Loucy (cell line): ENCODE data around the gene NOC2L.
"Not testable (repeated sequence)": the region's sequence is repeated elsewhere in the genome, so short reads cannot be mapped to it uniquely, and the experiment has no call there.

Experiments
- H2AFZ ChIP-seq: fragments of 200-600 bp; sonication (generic); 2 replicates; pipeline ENCODE4 v1.6.0; 2016; ENCODE audit warnings: antibody characterized with exemption, mild to moderate bottlenecking, low read length, moderate library complexity
- H3F3A ChIP-seq: fragments of 200-600 bp; 2 replicates; pipeline ENCODE4 v1.6.0; 2016; ENCODE audit warnings: antibody characterized with exemption, low read depth, mild to moderate bottlenecking
- H3K27me3 ChIP-seq: fragments of 200-600 bp; sonication (generic); 2 replicates; pipeline ENCODE4 v1.6.1; 2014; ENCODE audit warnings: low read length, mild to moderate bottlenecking; ENCODE audit not compliant: insufficient read depth, poor library complexity, severe bottlenecking
- H3K36me3 ChIP-seq: fragments of 200-600 bp; sonication (generic); 2 replicates; pipeline ENCODE4 v1.6.1; 2016; ENCODE audit warnings: low read length; ENCODE audit not compliant: insufficient read depth
- H3K4me1 ChIP-seq: fragments of 200-600 bp; sonication (generic); 2 replicates; pipeline ENCODE4 v1.5.1; 2014; ENCODE audit warnings: low read length, mild to moderate bottlenecking; ENCODE audit not compliant: insufficient read depth, poor library complexity, severe bottlenecking
- H3K4me2 ChIP-seq: fragments of 200-600 bp; sonication (generic); 2 replicates; pipeline ENCODE4 v1.6.0; 2014; ENCODE audit warnings: antibody characterized with exemption, low read length, low read depth, mild to moderate bottlenecking; ENCODE audit not compliant: poor library complexity, severe bottlenecking
- H3K4me3 ChIP-seq: fragments of 200-600 bp; sonication (generic); 2 replicates; pipeline ENCODE4 v1.5.1; 2014; ENCODE audit warnings: low read length, mild to moderate bottlenecking, mixed read lengths; ENCODE audit not compliant: poor library complexity, severe bottlenecking
- H3K79me2 ChIP-seq: fragments of 200-600 bp; sonication (generic); 2 replicates; pipeline ENCODE4 v1.6.1; 2014; ENCODE audit warnings: low read length; ENCODE audit not compliant: insufficient read depth
- H3K9ac ChIP-seq: fragments of 200-600 bp; sonication (generic); 2 replicates; pipeline ENCODE4 v1.6.0; 2014; ENCODE audit warnings: mild to moderate bottlenecking, low read depth, low read length, moderate library complexity; ENCODE audit not compliant: poor library complexity, severe bottlenecking
- H3K9me2 ChIP-seq: fragments of 200-600 bp; sonication (generic); replicated peaks from 2 replicates; pipeline ENCODE4 v1.6.1; 2016; ENCODE audit warnings: low read depth, low read length, mixed read lengths
- H3K9me3 ChIP-seq: fragments of 200-600 bp; sonication (generic); 2 replicates; pipeline ENCODE4 v1.6.1; 2014; ENCODE audit warnings: mild to moderate bottlenecking, antibody characterized with exemption, low read length, low read depth; ENCODE audit not compliant: insufficient read depth
- H4K20me1 ChIP-seq: fragments of 200-600 bp; sonication (generic); 2 replicates; pipeline ENCODE4 v1.6.0; 2014; ENCODE audit warnings: antibody characterized with exemption, low read length, mild to moderate bottlenecking; ENCODE audit not compliant: insufficient read depth, poor library complexity, severe bottlenecking
- CTCF ChIP-seq: fragments of 200-600 bp; sonication (generic); conservative IDR thresholded peaks from 2 replicates; pipeline ENCODE4 v1.5.1; 2014; ENCODE audit warnings: mild to moderate bottlenecking, antibody characterized with exemption, low read length
- EZH2phosphoT487 ChIP-seq: fragments of 200-600 bp; IDR thresholded peaks from 2 replicates; pipeline ENCODE4 v1.6.1; 2018; ENCODE audit warnings: antibody characterized with exemption, mild to moderate bottlenecking, moderate library complexity, borderline replicate concordance

NOC2L gene

GRCh38 chr1:901108-901859 lies 57.8 kb downstream of the NOC2L start:
- no peaks in the 10 kb centered on the region for H3K27me3 ChIP-seq
- no peaks in the 10 kb centered on the region for H3K9me3 ChIP-seq
- H3F3A ChIP-seq, result no peaks in the 10 kb centered on the region
- peaks cover 8% of the 10 kb centered on the region for H3K79me2 ChIP-seq
- TF ChIP-seq EZH2phosphoT487 (no peak), CTCF (no peak)
- H2AFZ ChIP-seq, result no peak overlapping the region
- no peak overlapping the region for H3K4me3 ChIP-seq
- no peak overlapping the region for H3K4me2 ChIP-seq
- H3K4me1 ChIP-seq, result peaks cover 16% of the 10 kb centered on the region
- no peaks in the 10 kb centered on the region for H3K36me3 ChIP-seq
- H3K9ac ChIP-seq, result no peak overlapping the region
- H4K20me1 ChIP-seq, result no peaks in the 10 kb centered on the region
- no peaks in the 10 kb centered on the region for H3K9me2 ChIP-seq

- TF ChIP-seq CTCF (no peak), EZH2phosphoT487 (no peak)
- no peaks in the 10 kb centered on the region for H3K36me3 ChIP-seq
- no peaks in the 10 kb centered on the region for H3K27me3 ChIP-seq
- H3K9me3 ChIP-seq, result no peaks in the 10 kb centered on the region
- no peak overlapping the region for H2AFZ ChIP-seq
- no peak overlapping the region for H3K4me3 ChIP-seq
- no peaks in the 10 kb centered on the region for H3K79me2 ChIP-seq
- peaks cover 3% of the 10 kb centered on the region for H3K4me1 ChIP-seq
- H3F3A ChIP-seq, result no peaks in the 10 kb centered on the region
- H3K9ac ChIP-seq, result no peak overlapping the region
- no peaks in the 10 kb centered on the region for H3K9me2 ChIP-seq
- H3K4me2 ChIP-seq, result no peak overlapping the region
- H4K20me1 ChIP-seq, result no peaks in the 10 kb centered on the region
Measured at GRCh38 chr1:899636-900317, 59.3 kb downstream of the NOC2L start.

DNA sequence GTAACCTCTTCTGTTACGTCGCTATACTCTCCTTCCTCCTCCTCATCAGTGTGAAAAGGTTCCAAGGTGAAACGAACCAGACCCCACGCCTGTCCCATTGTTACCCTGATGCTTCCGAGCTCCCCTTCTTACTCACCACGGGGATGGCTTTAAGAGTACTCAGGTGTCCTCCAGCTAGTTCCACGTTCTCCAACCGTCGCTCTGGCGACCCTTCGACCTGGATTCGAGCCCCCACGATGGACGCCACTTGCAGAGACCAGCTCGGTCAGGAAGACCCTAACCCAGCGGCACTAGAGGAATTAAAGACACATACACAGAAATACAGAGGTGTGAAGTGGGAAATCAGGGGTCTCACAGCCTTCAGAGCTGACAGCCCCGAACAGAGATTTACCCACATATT lies 61.1 kb downstream of the NOC2L start:
- not testable (repeated sequence) for H3K9me3 ChIP-seq, H3K79me2 ChIP-seq, H4K20me1 ChIP-seq, H3K36me3 ChIP-seq, H3K4me3 ChIP-seq, H2AFZ ChIP-seq, H3F3A ChIP-seq, H3K9ac ChIP-seq, H3K27me3 ChIP-seq, H3K9me2 ChIP-seq, H3K4me1 ChIP-seq, H3K4me2 ChIP-seq

DNA sequence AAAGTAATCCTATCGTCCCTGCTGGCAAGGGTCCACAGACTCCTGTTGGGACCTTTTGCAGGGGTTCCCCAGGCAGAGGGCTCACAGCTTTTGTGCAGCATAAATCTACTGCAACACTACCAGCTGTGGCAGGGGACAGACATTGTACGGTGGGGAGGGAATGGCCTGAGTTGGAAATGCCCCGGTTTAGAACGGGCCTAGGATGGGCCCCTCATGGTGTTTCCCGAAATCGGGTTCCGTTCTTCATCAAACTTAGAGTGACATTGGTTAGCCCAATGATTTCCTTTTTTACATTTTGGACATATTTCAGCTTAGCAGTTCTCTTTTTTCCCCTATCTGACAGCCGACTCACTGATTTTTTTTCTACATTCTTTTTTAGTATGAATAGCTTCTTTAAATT lies 61.8 kb downstream of the NOC2L start:
- TF ChIP-seq CTCF (no peak), EZH2phosphoT487 (no peak)
- H3K79me2 ChIP-seq, result no peaks in the 10 kb centered on the region
- H4K20me1 ChIP-seq, result no peaks in the 10 kb centered on the region
- H3K9me2 ChIP-seq, result no peaks in the 10 kb centered on the region
- H3K9me3 ChIP-seq, result no peaks in the 10 kb centered on the region
- H3K4me3 ChIP-seq, result no peak overlapping the region
- H3K27me3 ChIP-seq, result no peaks in the 10 kb centered on the region
- H3K9ac ChIP-seq, result no peak overlapping the region
- no peaks in the 10 kb centered on the region for H3F3A ChIP-seq
- H3K4me1 ChIP-seq, result peaks cover 3% of the 10 kb centered on the region
- H3K36me3 ChIP-seq, result no peaks in the 10 kb centered on the region
- H3K4me2 ChIP-seq, result no peak overlapping the region
- no peak overlapping the region for H2AFZ ChIP-seq
